T-helper 2 cell treated with Interferon-gamma antibody and Interleukin-4, amounts not matched to agents 100 ng/mL and 5 ng/mL, for 36 hours (primary cell): ENCODE measurements around the gene SLC7A14. TPM values are rescaled to one million over a fixed set of nuclear protein-coding genes. Genes with fewer than 3 reads are reported as not detected.

Source experiments
- intact Hi-C: fragments of 100-400 bp; cut with micrococcal nuclease; formaldehyde crosslinking; loops from one replicate; pipeline ENCODE4 v1.15.1; 2023
- total RNA-seq: library from RNA; stranded (reverse); gene quantifications from 2 replicates; pipeline ENCODE4 v1.2.3, GENCODE V29; 2022

The SLC7A14 gene
- total RNA-seq, 1 donor from 2014 or later = not detected

GRCh38 chr3:170471149-170471548, 114.7 kb downstream of the SLC7A14 start:
- intact Hi-C loops = no loop called here

DNA sequence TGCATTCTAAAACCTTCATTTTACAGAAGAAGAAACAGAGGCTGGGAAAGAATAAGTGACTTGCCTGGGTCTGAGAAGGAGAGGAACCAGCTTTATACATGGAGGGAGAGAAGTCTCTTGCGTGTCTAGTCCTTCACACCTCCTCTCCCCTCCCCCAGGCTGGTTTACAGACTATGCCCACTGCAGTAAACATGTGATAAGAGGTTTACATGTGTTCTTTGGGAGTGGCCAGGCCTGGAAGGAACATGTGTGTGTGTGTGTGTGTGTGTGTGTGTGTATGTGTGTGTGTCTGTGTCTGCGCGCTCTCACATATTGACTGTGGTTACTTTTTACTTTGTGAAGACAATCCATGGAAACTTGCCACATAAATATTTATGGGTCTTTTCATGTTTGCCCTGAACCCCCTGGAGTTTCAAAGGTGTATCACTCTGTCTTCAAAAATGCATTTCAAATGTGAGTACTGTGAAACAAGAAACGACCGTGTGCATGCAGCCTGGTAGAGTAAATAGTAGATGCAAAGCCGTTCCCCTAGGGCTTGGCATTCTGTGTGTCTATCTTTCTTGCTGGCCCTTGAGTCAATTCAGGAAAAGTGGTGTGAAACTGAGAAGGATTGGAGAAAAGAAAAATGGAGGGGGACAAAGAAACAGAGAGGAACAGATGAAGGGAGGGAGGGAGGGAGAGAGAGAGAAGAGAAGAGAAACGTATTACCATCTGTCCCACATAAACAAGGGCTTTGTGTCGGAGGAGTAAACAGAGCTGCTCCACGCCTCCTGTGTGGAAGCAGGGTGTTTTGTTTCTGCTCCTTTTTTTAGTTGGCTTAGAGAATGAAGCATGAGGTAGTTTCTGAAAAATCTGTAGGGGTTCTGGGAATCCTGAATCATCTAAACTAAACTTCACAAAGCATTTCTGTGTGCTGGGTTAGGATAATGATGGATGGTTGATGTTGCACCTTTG, 115.5 kb downstream of the SLC7A14 start:
- intact Hi-C loops = no loop called here

DNA sequence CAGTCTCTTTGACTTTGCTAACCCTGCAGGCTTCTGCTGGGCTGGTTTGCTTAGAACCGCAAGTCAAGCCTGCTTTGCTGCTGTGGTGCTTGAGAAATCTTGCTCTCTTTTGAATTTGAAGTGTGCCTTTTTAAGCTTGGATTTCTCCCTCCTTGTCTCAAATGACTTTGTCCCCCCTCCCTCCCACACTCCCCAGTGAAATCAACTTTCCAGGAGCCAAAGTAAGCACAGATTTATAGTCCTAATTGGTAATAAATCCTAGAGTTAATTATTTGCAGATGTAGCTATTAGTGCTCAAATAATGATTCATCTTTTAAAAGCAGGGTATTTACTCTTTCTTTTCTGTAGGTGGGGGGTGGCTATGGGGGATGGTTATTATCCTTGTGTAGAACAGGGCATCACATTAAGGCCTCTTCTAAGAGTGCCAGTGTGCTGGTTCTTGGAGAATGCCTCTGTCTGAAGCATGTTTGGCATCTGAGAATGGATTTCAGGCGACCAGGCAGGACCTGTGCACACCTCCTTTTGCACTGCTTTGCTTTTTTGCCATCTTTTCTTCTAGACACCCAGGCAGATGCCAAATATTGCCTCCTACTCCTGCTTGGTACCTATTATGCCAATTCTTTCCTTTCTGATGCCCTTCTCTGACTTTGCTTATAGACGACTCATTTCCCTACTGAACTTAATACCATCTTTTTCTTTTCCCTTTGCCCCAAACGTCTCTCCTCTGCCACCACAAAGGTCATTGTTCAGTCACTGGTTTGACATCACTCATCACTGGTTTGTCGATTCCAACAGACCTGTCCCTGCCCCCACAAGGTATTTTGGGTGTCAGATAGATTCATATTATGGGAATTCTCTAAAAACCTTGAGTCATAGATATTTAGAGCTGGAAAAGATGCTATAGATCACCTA, 116.5 kb downstream of the SLC7A14 start:
- intact Hi-C loops = no loop called here

- intact Hi-C loops = no loop called here
Observed at GRCh38 chr3:170467571-170468147, 118.2 kb downstream of the SLC7A14 start.

DNA sequence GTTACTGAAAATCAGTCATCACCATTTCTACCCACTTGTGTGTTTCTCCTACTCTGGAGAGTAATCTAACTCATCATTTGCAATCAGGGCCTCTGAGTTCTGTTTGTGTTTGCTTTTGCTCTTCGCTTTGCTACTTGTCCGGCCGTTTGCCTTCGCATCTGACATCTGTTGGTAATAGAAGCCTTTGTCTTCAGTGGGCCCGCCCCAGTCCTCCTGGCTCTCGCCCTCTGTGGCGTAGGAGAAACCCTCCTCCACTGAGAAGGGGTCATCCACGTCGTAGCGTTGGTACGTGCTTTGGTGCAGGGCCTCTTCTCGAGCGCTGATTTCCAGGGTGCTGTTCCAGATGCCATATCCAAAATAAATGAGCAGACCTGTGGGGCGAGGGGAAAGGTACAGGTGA, 118.9 kb downstream of the SLC7A14 start:
- intact Hi-C loops = no loop called here

DNA sequence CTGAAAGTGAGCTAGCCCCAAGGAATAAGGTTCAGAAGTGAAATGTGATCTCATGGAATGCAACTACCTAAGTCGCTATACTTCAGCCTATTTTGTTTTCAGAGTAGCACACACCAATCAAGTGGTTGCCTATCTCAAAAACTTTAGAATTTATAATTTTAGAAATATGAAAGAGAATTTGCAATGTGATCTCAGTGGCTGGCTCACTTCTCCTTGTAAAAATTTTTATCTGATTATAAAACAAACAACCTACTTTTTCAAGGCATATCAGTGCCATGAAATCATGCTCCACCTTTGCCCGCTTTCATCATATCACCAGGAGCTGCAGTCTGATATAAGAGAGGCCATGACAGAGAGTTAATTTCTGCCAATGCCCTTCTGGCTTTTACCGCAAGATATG, 119.9 kb downstream of the SLC7A14 start:
- intact Hi-C loops = no loop called here

DNA sequence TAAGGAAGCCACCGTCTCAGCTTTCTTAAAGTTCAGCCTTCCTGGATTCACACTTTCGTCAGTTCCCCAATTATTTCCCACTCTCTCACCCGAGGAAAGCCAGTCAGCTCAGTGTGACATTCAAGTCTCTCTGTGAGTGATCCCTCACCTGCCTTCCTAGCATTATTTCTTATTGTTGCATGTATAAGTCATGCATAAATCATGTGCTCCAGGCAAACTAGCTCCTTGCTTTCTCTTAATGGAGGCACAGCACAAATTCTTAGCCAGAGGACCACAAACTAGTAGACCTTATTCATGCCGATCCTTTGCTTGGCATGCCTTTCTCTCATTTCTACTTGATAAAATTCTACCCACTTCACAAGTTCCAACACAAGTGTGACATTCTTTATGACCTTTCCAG, 122.9 kb downstream of the SLC7A14 start:
- intact Hi-C loops = no loop called here

GRCh38 chr3:170458285-170458684, 127.6 kb downstream of the SLC7A14 start:
- intact Hi-C loops = no loop called here

DNA sequence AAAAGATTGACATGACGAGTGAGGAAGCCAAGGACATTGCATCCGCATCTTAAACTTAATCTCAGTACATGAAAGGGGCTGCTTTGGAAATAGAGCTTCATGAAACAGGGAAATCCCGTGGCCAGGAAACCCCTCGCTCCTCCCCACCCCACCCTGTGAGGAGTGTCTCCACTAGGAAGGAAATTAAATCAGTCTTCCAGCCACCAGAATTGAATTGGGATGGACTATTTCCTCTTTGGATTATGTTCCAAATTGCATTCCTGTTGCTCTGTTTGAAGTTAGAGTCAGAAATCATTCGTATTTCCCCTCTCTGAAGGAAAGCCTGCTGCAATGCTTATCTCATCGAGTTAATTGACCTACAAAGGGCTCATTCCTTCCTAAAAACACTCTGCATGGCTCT, 131.4 kb downstream of the SLC7A14 start:
- intact Hi-C loops = no loop called here

- intact Hi-C loops = no loop called here
Observed at GRCh38 chr3:170450039-170450438, 135.8 kb downstream of the SLC7A14 start.

DNA sequence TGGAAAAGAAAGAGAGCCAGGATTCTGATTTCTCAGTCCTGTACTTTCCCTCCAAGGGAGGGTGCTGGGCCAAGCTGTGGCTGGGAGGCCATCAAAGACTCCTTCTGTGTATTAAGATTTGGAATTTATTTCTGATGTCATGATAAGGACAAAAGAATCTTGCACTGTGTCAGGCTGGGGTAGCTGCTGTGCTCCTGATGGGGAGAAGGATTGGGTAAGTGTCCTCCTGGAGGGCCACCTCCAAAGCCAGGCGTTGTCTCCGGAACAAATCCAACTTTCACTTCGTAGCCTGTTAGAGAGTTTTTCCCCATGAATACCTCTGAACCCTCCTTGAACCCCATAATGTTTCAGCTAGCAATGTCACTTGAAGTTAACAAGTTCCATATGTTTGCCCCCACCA, 137.3 kb downstream of the SLC7A14 start:
- intact Hi-C loops = no loop called here

- intact Hi-C loops = no loop called here
Observed at GRCh38 chr3:170443457-170443856, 142.4 kb downstream of the SLC7A14 start.

- intact Hi-C loops = no loop called here
Observed at GRCh38 chr3:170442947-170443346, 142.9 kb downstream of the SLC7A14 start.

- intact Hi-C loops = no loop called here
Observed at GRCh38 chr3:170441412-170441811, 144.5 kb downstream of the SLC7A14 start.

- intact Hi-C loops = no loop called here
Observed at GRCh38 chr3:170440344-170440743, 145.5 kb downstream of the SLC7A14 start.

- intact Hi-C loops = no loop called here
Observed at GRCh38 chr3:170438836-170439235, 147.0 kb downstream of the SLC7A14 start.

- intact Hi-C loops = no loop called here
Observed at GRCh38 chr3:170437696-170438407, 148.0 kb downstream of the SLC7A14 start.

- intact Hi-C loops = no loop called here
Observed at GRCh38 chr3:170437176-170437575, 148.7 kb downstream of the SLC7A14 start.

DNA sequence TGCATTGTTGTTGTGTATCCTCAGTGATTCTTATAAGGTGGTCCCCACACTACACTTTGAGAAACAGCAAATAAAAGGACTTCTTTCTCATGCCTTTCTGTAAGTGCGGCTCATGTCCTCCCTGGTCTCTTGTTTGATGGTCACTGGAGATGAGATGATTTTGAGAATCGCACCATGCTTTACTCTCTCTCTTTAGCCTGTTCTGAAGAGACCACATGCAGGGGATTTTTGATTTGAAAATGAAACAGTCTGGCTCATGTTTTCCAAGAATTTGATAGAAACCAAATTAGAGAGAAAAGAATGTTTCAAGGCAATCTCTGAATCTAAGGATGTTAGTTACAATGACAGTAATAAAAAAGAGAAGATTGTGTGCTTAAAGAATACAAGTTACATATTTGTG, 149.2 kb downstream of the SLC7A14 start:
- intact Hi-C loops = no loop called here

DNA sequence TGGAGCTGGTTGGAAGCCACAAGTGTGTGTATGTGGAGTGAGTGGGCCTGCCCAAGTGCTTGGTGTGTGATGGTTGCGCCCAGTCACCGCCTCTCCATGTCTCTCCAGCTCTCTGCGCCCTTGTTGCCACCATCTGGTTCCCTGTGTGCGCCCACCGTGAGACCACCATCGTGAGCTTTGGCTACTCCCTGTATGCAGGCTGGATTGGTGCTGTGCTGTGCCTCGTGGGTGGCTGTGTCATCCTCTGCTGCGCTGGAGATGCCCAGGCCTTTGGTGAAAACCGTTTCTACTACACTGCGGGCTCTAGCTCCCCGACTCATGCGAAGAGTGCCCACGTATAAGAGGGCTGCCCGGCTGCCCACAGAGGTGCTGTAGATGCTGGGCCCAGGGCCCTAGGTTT, 153.5 kb downstream of the SLC7A14 start:
- intact Hi-C loops = no loop called here

GRCh38 chr3:170431054-170431453, 154.8 kb downstream of the SLC7A14 start:
- intact Hi-C loops = no loop called here
